Activated naive CD8-positive, alpha-beta T cell treated with anti-CD3 and anti-CD28 coated beads for 36 hours (primary cell): Measurements from ENCODE around the gene RCOR1. TPM values are rescaled to one million over a fixed set of nuclear protein-coding genes. Genes with fewer than 3 reads are reported as not detected.

Experiments used
- DNase-seq: peaks from one replicate; pipeline ENCODE4 v3.0.0; 2021
- H3K27ac Mint-ChIP-seq: one replicate; pipeline ENCODE4 v1.8.0; 2022; ENCODE audit warnings: mild to moderate bottlenecking, moderate library complexity, mixed read lengths
- H3K27me3 Mint-ChIP-seq: one replicate; pipeline ENCODE4 v1.8.0; 2022; ENCODE audit warnings: mild to moderate bottlenecking, mixed read lengths
- H3K36me3 Mint-ChIP-seq: one replicate; pipeline ENCODE4 v1.8.0; 2021; ENCODE audit warnings: mild to moderate bottlenecking, mixed read lengths
- H3K4me1 Mint-ChIP-seq: one replicate; pipeline ENCODE4 v1.8.0; 2021; ENCODE audit warnings: mixed read lengths
- H3K4me3 Mint-ChIP-seq: one replicate; pipeline ENCODE4 v1.8.0; 2022; ENCODE audit warnings: mild to moderate bottlenecking, moderate library complexity, mixed read lengths
- H3K9me3 Mint-ChIP-seq: one replicate; pipeline ENCODE4 v1.8.0; 2022; ENCODE audit warnings: mixed read lengths
- total RNA-seq, 2 experiments: library from RNA; stranded (reverse); gene quantifications; one replicate each; pipeline ENCODE4 v1.2.3, GENCODE V29; 2021

Gene RCOR1
- total RNA-seq, 2 experiments from 2014 or later = 14.7 to 16.2 TPM

- Mint-ChIP-seq H3K27ac (no peak overlapping the region), H3K9me3 (peaks cover 1% of the 10 kb centered on the region), H3K36me3 (peaks cover 2% of the 10 kb centered on the region), H3K4me1 (no peaks in the 10 kb centered on the region), H3K4me3 (no peak overlapping the region), H3K27me3 (no peaks in the 10 kb centered on the region)
- no peak for DNase-seq
Observed at GRCh38 chr14:102736956-102737355, 144.5 kb downstream of the RCOR1 start.

- H3K36me3 Mint-ChIP-seq = peaks cover 2% of the 10 kb centered on the region
- H3K9me3 Mint-ChIP-seq = peaks cover 2% of the 10 kb centered on the region
- H3K4me3 Mint-ChIP-seq = no peak overlapping the region
- no peak for DNase-seq
- no peaks in the 10 kb centered on the region for H3K27me3 Mint-ChIP-seq
- no peaks in the 10 kb centered on the region for H3K4me1 Mint-ChIP-seq
- H3K27ac Mint-ChIP-seq = no peak overlapping the region
Observed at GRCh38 chr14:102737402-102738372, 145.2 kb downstream of the RCOR1 start.

GRCh38 chr14:102738373-102739189 lies 146.1 kb downstream of the RCOR1 start:
- Mint-ChIP-seq H3K9me3 (peaks cover 8% of the 10 kb centered on the region), H3K27me3 (no peaks in the 10 kb centered on the region), H3K36me3 (peaks cover 7% of the 10 kb centered on the region), H3K27ac (no peak overlapping the region), H3K4me1 (no peaks in the 10 kb centered on the region), H3K4me3 (no peak overlapping the region)
- no peak for DNase-seq

GRCh38 chr14:102739190-102739469 lies 146.7 kb downstream of the RCOR1 start:
- DNase-seq = no peak
- Mint-ChIP-seq H3K27me3 (no peaks in the 10 kb centered on the region), H3K4me3 (no peak overlapping the region), H3K27ac (peak overlapping the region; percentile 48), H3K4me1 (no peaks in the 10 kb centered on the region), H3K36me3 (peaks cover 8% of the 10 kb centered on the region), H3K9me3 (peaks cover 8% of the 10 kb centered on the region)

GRCh38 chr14:102746634-102747438 lies 154.4 kb downstream of the RCOR1 start:
- H3K4me1 Mint-ChIP-seq = no peaks in the 10 kb centered on the region
- peaks cover 7% of the 10 kb centered on the region for H3K36me3 Mint-ChIP-seq
- no peak for DNase-seq

GRCh38 chr14:102748806-102749205 lies 156.4 kb downstream of the RCOR1 start:
- Mint-ChIP-seq H3K27ac (no peak overlapping the region), H3K4me1 (no peaks in the 10 kb centered on the region), H3K9me3 (no peaks in the 10 kb centered on the region), H3K4me3 (no peak overlapping the region), H3K27me3 (no peaks in the 10 kb centered on the region), H3K36me3 (no peaks in the 10 kb centered on the region)
- no peak for DNase-seq

More at GRCh38 chr14:102746634-102747438, 154.4 kb downstream of the RCOR1 start:
- H3K27me3 Mint-ChIP-seq = no peaks in the 10 kb centered on the region
- H3K9me3 Mint-ChIP-seq = peaks cover 7% of the 10 kb centered on the region
- no peak overlapping the region for H3K27ac Mint-ChIP-seq
- H3K4me3 Mint-ChIP-seq = no peak overlapping the region

- Mint-ChIP-seq H3K27ac (no peak overlapping the region), H3K9me3 (no peaks in the 10 kb centered on the region), H3K36me3 (no peaks in the 10 kb centered on the region), H3K4me3 (no peak overlapping the region), H3K4me1 (no peaks in the 10 kb centered on the region), H3K27me3 (no peaks in the 10 kb centered on the region)
- no peak for DNase-seq
Observed at GRCh38 chr14:102749393-102750305, 157.2 kb downstream of the RCOR1 start.

GRCh38 chr14:102750376-102750775 lies 157.9 kb downstream of the RCOR1 start:
- no peaks in the 10 kb centered on the region for H3K27me3 Mint-ChIP-seq
- no peak overlapping the region for H3K27ac Mint-ChIP-seq
- no peaks in the 10 kb centered on the region for H3K9me3 Mint-ChIP-seq
- H3K4me3 Mint-ChIP-seq = no peak overlapping the region
- no peaks in the 10 kb centered on the region for H3K36me3 Mint-ChIP-seq
- no peak for DNase-seq
- H3K4me1 Mint-ChIP-seq = no peaks in the 10 kb centered on the region

GRCh38 chr14:102751088-102751487 lies 158.6 kb downstream of the RCOR1 start:
- H3K27ac Mint-ChIP-seq = no peak overlapping the region
- no peaks in the 10 kb centered on the region for H3K4me1 Mint-ChIP-seq
- H3K27me3 Mint-ChIP-seq = no peaks in the 10 kb centered on the region
- H3K36me3 Mint-ChIP-seq = no peaks in the 10 kb centered on the region
- no peak overlapping the region for H3K4me3 Mint-ChIP-seq
- no peaks in the 10 kb centered on the region for H3K9me3 Mint-ChIP-seq
- DNase-seq = no peak

GRCh38 chr14:102752239-102752847 lies 159.9 kb downstream of the RCOR1 start:
- Mint-ChIP-seq H3K27me3 (no peaks in the 10 kb centered on the region), H3K4me1 (no peaks in the 10 kb centered on the region), H3K9me3 (no peaks in the 10 kb centered on the region), H3K27ac (no peak overlapping the region), H3K36me3 (no peaks in the 10 kb centered on the region), H3K4me3 (no peak overlapping the region)
- DNase-seq = no peak

GRCh38 chr14:102754370-102755262 lies 162.2 kb downstream of the RCOR1 start:
- DNase-seq = no peak
- H3K36me3 Mint-ChIP-seq = no peaks in the 10 kb centered on the region

GRCh38 chr14:102757646-102758045 lies 165.2 kb downstream of the RCOR1 start:
- Mint-ChIP-seq H3K4me1 (no peaks in the 10 kb centered on the region), H3K4me3 (no peak overlapping the region), H3K27ac (no peak overlapping the region), H3K27me3 (no peaks in the 10 kb centered on the region), H3K36me3 (no peaks in the 10 kb centered on the region), H3K9me3 (no peaks in the 10 kb centered on the region)
- DNase-seq = no peak

More at GRCh38 chr14:102754370-102755262, 162.2 kb downstream of the RCOR1 start:
- H3K27me3 Mint-ChIP-seq = no peaks in the 10 kb centered on the region
- H3K4me3 Mint-ChIP-seq = no peak overlapping the region
- no peaks in the 10 kb centered on the region for H3K9me3 Mint-ChIP-seq
- H3K4me1 Mint-ChIP-seq = no peaks in the 10 kb centered on the region
- no peak overlapping the region for H3K27ac Mint-ChIP-seq

GRCh38 chr14:102758087-102758486 lies 165.6 kb downstream of the RCOR1 start:
- H3K36me3 Mint-ChIP-seq = no peaks in the 10 kb centered on the region
- DNase-seq = no peak
- no peaks in the 10 kb centered on the region for H3K9me3 Mint-ChIP-seq
- no peaks in the 10 kb centered on the region for H3K27me3 Mint-ChIP-seq
- no peak overlapping the region for H3K27ac Mint-ChIP-seq
- no peak overlapping the region for H3K4me3 Mint-ChIP-seq
- H3K4me1 Mint-ChIP-seq = no peaks in the 10 kb centered on the region
